Nephron (organoid): ENCODE results near the gene LTV1.
"Not testable (repeated sequence)": the region's sequence is repeated elsewhere in the genome, so short reads cannot be mapped to it uniquely, and the experiment has no call there.

Experiments used
- H3K27ac Mint-ChIP-seq, 3 experiments: 2 replicates each; pipeline ENCODE4 v1.8.0; 2020; ENCODE audit warnings: mixed read lengths in 3 of 3, mild to moderate bottlenecking in 2 of 3, moderate library complexity in 1 of 3
- H3K27me3 Mint-ChIP-seq: 2 replicates; pipeline ENCODE4 v1.8.0; 2021; ENCODE audit warnings: low read depth, mild to moderate bottlenecking, moderate library complexity, mixed read lengths
- H3K36me3 Mint-ChIP-seq: 2 replicates; pipeline ENCODE4 v1.8.0; 2020; ENCODE audit warnings: low read depth, mixed read lengths
- H3K4me1 Mint-ChIP-seq: 2 replicates; pipeline ENCODE4 v1.8.0; 2020; ENCODE audit warnings: mixed read lengths
- H3K4me3 Mint-ChIP-seq, 3 experiments: 2 replicates each; pipeline ENCODE4 v1.8.0; 2020; ENCODE audit warnings: mild to moderate bottlenecking in 3 of 3, mixed read lengths in 3 of 3, moderate library complexity in 2 of 3
- H3K9me3 Mint-ChIP-seq: 2 replicates; pipeline ENCODE4 v1.8.0; 2020; ENCODE audit warnings: mixed read lengths
- TF ChIP-seq, protein P1 (sequence below), 3 experiments: fragments of 200-600 bp; sonication (generic); IDR thresholded peaks; one replicate each; pipeline ENCODE4 v1.5.0; 2021; ENCODE audit warnings: antibody characterized with exemption in 3 of 3; ENCODE audit not compliant: unreplicated experiment in 3 of 3

Gene LTV1

GRCh38 chr6:143842902-143843676, at the start of gene LTV1:
Gene LTV1 (plus strand): TSS chr6:143843338. CDS start chr6:143843478, 140 bp downstream.
- Mint-ChIP-seq H3K4me3 (peak within 1 kb of the TSS; percentile 95 to 97 (median 95)), H3K27ac (peak within 1 kb of the TSS; percentile 98 to 99 (median 99))

DNA sequence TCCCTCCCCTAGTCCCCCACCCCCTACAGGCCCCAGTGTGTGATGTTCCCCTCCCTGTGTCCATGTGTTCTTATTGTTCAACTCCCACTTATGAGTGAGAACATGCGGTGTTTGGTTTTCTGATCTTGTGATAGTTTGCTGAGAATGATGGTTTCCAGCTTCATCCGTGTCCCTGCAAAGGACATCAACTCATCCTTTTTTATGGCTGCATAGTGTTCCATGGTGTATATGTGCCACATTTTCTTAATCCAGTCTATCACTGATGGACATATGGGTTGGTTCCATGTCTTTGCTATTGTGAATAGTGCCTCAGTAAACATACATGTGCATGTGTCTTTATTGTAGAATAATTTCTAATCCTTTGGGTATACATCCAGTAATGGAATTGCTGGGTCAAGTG, 46.6 kb upstream of the LTV1 start:
- Mint-ChIP-seq H3K9me3 (peaks cover 32% of the 10 kb centered on the region), H3K36me3 (peaks cover 77% of the 10 kb centered on the region)
- not testable (repeated sequence) for H3K4me3 Mint-ChIP-seq, H3K27me3 Mint-ChIP-seq, H3K4me1 Mint-ChIP-seq, H3K27ac Mint-ChIP-seq

More at GRCh38 chr6:143842902-143843676, at the start of gene LTV1:
- TF ChIP-seq, protein P1, sequence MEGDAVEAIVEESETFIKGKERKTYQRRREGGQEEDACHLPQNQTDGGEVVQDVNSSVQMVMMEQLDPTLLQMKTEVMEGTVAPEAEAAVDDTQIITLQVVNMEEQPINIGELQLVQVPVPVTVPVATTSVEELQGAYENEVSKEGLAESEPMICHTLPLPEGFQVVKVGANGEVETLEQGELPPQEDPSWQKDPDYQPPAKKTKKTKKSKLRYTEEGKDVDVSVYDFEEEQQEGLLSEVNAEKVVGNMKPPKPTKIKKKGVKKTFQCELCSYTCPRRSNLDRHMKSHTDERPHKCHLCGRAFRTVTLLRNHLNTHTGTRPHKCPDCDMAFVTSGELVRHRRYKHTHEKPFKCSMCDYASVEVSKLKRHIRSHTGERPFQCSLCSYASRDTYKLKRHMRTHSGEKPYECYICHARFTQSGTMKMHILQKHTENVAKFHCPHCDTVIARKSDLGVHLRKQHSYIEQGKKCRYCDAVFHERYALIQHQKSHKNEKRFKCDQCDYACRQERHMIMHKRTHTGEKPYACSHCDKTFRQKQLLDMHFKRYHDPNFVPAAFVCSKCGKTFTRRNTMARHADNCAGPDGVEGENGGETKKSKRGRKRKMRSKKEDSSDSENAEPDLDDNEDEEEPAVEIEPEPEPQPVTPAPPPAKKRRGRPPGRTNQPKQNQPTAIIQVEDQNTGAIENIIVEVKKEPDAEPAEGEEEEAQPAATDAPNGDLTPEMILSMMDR (IDR thresholded peaks at IDR 0.05; ENCODE audit: unreplicated experiment in 3 of 3), result no peak
- Mint-ChIP-seq H3K9me3 (no peaks in the 10 kb centered on the region), H3K36me3 (peaks cover 25% of the 10 kb centered on the region), H3K27me3 (no peaks in the 10 kb centered on the region), H3K4me1 (peaks cover 41% of the 10 kb centered on the region)

GRCh38 chr6:143798487-143798886, 44.7 kb upstream of the LTV1 start:
- H3K27ac Mint-ChIP-seq, H3K4me3 Mint-ChIP-seq, H3K27me3 Mint-ChIP-seq, H3K4me1 Mint-ChIP-seq: not testable (repeated sequence)
- Mint-ChIP-seq H3K9me3 (peaks cover 36% of the 10 kb centered on the region), H3K36me3 (peaks cover 70% of the 10 kb centered on the region)

DNA sequence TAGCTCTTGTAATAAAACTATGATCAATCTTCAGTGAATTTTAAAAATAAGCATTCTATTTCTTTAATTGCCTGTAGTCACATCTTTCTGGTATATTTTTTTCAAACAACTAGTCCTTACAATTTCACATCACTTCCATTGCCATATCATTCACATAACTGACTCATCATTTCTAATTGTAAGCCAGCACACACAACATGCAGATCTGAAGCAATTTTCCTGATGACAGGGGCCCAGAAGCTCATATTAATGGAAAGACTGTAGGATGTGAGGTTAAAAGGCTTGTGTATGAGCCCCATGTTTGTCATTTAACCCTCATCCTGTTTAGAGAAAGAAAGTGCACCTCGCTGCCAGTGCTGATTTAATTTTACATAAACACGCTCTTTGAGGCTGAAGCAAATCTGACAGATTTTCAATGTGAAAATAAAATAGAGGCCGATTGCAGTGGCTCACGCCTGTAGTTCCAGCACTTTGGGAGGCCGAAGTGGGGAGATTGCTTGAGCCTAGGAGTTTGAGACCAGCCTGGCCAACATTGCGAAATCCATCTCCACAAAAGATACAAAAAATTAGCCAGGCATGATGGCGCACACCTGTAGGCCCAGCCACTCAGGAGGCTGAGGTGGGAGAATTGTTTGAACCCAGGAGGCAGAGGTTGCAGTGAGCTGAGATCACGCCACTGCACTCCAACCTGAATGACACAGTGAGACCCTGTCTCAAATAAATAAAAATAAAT, 40.1 kb upstream of the LTV1 start:
- H3K27ac Mint-ChIP-seq, result no peak overlapping the region

DNA sequence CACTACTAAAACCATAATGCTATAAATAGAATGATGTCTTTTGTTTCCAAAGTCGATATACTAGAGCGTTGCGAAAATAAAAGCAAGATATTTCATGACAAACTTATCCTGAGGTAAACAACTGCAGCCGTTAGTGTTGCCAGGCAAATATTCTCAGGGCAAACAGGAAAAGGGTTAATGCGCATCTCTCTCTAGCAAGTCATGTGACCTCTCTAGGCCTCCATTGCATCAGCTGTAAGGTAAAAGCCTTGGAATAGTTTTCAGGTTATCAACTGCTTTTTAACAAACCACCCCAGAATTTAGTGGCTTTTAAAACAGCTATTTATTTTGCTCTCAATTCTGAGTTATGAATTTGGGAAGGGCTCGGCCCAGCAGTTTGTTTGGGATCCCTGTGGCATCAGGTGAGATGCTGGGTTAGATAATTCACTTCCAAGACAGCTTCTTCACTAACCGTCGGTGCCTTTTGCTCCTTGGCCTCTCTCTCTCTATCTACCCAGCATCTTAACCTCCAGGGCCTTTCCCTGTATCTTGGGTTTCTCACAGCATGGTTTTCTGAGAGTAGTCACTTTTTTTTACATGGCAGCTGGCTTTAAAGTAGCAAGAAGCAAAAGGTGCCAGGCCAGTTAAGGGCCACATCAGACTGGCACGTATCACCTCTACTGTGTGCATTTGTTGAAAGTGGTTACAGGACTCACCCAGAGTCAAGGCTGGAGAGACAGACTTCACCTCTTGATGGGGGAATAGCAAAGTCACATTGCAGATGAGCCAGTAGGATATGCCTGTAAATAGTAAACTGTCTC, 39.2 kb upstream of the LTV1 start:
- TF ChIP-seq, protein P1 (IDR thresholded peaks at IDR 0.05; ENCODE audit: unreplicated experiment in 3 of 3), result no peak
- no peaks in the 10 kb centered on the region for H3K27me3 Mint-ChIP-seq
- no peaks in the 10 kb centered on the region for H3K4me1 Mint-ChIP-seq
- H3K4me3 Mint-ChIP-seq, result no peak overlapping the region
- H3K9me3 Mint-ChIP-seq, result peaks cover 25% of the 10 kb centered on the region
- no peak overlapping the region for H3K27ac Mint-ChIP-seq
- peaks cover 59% of the 10 kb centered on the region for H3K36me3 Mint-ChIP-seq

More for the DNA sequence above, 40.1 kb upstream of the LTV1 start:
- no peaks in the 10 kb centered on the region for H3K4me1 Mint-ChIP-seq
- TF ChIP-seq, protein P1 (IDR thresholded peaks at IDR 0.05; ENCODE audit: unreplicated experiment in 3 of 3), result no peak
- no peak overlapping the region for H3K4me3 Mint-ChIP-seq
- peaks cover 32% of the 10 kb centered on the region for H3K9me3 Mint-ChIP-seq
- peaks cover 65% of the 10 kb centered on the region for H3K36me3 Mint-ChIP-seq
- H3K27me3 Mint-ChIP-seq, result no peaks in the 10 kb centered on the region

DNA sequence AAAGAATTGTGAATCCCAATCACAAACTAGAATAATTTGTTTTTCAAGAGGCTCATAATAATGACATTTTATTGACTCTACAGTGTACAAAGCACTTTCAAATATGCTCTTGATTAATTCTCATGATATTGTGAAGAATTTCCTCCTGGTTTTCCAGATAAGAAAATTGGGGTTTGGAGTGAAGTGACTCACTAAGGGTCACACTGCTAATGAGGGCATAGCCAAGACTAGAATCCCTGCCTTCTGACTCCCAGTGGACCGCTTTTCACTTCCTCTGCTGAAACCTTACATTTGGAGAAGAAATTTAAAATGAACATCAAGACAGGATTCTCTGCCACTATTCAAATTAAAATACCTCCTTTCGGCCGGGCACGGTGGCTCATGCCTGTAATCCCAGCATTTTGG, 38.3 kb upstream of the LTV1 start:
- Mint-ChIP-seq H3K36me3 (peaks cover 51% of the 10 kb centered on the region), H3K4me1 (no peaks in the 10 kb centered on the region), H3K27ac (no peak overlapping the region), H3K4me3 (no peak overlapping the region), H3K9me3 (peaks cover 16% of the 10 kb centered on the region), H3K27me3 (no peaks in the 10 kb centered on the region)
- TF ChIP-seq, protein P1 (IDR thresholded peaks at IDR 0.05; ENCODE audit: unreplicated experiment in 3 of 3), result no peak
